Measurements from ENCODE around the gene ZNF296.
A peak's percentile ranks its signal among the peaks of the same experiment; 100 is the strongest.

The ZNF296 gene

GRCh38 chr19:45103156-45103507, 26.9 kb upstream of the ZNF296 start:
- peak; percentile 77 for DNase-seq

DNA sequence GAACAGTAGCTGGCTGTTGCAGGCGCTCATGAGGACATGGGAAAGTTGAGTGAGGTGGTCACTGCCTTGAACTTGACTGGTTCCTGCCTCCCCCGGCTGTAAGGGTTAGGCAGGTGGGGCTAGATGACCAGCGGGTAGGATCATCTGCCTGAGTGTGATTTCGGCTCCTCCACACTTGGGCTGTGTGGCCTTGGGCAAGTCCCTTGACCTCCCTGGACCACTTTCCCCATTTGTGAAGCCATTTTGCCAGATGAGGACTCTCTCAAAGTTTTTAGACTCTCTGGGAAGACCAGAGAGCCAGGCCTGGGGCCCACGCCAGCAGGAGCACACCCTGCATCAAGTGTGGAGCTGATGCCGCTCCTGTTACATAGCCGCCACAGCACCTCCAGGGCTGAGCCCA, 26.2 kb upstream of the ZNF296 start:
- no peak for DNase-seq

DNA sequence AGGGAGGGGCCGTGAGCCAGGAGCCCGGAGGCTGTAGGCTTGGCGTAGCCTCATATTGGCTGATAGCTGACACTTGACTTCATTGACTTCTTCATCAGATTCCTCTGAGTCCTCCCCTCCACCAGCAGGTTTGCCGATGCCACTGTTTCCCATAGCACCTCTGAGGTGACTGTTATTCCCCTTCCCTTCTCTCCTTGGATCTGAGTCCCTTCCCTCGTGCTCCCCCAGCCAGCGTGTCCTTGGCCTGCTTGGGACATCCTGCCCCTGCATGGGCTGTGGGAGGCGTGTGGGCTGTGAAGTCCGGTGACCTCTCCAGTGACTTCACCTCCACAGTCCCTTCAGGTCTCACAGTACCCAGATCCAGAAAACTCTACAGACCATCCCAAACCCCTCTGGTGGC, 25.5 kb upstream of the ZNF296 start:
- DNase-seq: no peak

GRCh38 chr19:45100846-45101252, 24.6 kb upstream of the ZNF296 start:
- DNase-seq: no peak

DNA sequence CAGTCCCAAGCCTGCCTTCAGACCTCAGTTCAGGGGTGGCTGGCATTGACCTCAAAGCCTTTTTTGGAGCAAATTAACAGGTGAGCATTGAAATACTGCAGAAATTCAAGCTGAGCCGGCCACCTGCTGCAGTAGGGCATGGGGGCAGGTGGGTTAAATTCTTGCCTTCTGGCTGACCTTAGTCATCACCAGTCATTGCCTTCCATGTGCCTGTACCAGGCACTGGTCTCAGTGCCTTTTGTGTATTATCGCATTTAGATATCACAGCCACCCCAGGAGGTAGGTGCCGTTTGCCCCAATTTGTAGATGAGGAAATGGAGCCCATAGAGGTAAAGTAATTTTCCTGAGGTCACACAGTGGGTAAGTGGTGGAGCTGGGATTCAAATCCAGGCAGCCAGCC, 23.9 kb upstream of the ZNF296 start:
- DNase-seq: no peak

GRCh38 chr19:45099467-45100191, 23.4 kb upstream of the ZNF296 start:
- DNase-seq: no peak

DNA sequence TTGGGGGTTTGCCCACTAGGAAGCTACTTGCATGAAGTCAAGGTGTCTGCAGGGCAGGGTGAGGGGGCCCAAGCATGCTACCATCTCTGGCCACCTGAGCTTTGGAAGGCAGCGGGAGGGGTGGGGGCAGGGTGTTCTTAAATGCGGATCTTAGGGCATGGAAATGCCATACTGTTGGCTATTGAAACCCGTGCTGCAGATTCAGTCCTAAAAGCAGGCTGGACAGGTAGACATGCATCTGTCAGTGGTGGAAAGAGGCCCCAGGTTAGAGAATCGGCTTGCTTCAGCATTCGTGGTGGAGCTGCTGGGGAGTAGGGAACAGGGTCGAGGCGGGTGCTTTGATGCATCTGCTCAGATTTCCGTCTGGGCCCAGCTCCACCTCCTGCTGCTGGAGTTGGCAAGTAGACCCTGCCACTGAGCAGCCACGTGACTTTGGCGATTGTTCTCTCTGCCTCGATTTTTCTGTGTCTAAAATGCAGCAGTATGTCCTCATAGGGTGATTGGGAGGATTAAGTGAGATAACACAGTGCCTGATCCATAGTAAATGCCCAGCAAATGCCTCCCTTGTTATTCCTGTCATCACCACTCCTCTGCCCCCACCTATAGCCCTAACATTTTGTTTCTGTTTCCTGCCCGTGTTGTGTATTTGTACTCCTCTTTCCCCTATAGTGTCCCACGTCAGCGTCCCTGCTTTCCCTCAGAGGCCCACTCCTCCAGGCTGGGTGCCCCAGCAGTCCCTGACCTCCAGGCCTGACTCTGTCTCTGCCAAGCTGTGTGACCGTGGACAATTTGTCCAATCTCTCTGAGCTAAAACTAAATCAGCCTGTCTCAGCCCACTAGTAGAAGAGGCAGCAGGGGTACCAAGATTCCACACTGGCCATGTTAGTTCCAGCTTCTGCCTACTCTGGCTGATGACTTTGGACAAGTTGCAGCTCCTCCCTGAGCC, 22.5 kb upstream of the ZNF296 start:
- peak; percentile 69 for DNase-seq

- no peak for DNase-seq
Observed at GRCh38 chr19:45097776-45098520, 21.7 kb upstream of the ZNF296 start.

GRCh38 chr19:45097450-45097775, 21.1 kb upstream of the ZNF296 start:
- no peak for DNase-seq

DNA sequence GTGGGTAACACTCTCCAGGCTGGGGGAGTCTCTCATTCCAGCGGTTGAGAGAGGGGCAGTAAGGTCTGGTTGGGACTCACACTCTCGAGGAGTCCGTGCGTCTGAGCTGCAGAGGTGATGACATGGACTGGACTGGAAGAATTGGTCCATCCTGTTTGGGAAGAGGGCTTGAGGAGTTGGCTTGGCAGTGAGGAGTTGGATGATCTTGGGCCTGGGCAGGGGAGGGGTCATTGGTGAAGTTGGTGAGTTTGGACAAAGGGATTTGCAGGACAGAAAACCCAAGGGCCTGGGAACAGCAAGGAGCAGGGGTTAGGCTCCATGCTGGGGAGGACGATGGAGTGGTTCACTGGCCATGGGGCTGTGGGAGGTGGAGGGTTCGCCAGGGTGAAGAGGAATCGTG, 20.4 kb upstream of the ZNF296 start:
- no peak for DNase-seq

- no peak for DNase-seq
Observed at GRCh38 chr19:45095496-45096413, 19.5 kb upstream of the ZNF296 start.

GRCh38 chr19:45094707-45095106, 18.4 kb upstream of the ZNF296 start:
- DNase-seq: no peak

GRCh38 chr19:45094137-45094536, 17.9 kb upstream of the ZNF296 start:
- DNase-seq: no peak

GRCh38 chr19:45092747-45093678, 16.7 kb upstream of the ZNF296 start, which contains the start of gene PPP1R37:
PPP1R37 (plus strand) TSS chr19:45093179; CDS start chr19:45093326, 147 bp downstream.
- peak; percentile 97 for DNase-seq

DNA sequence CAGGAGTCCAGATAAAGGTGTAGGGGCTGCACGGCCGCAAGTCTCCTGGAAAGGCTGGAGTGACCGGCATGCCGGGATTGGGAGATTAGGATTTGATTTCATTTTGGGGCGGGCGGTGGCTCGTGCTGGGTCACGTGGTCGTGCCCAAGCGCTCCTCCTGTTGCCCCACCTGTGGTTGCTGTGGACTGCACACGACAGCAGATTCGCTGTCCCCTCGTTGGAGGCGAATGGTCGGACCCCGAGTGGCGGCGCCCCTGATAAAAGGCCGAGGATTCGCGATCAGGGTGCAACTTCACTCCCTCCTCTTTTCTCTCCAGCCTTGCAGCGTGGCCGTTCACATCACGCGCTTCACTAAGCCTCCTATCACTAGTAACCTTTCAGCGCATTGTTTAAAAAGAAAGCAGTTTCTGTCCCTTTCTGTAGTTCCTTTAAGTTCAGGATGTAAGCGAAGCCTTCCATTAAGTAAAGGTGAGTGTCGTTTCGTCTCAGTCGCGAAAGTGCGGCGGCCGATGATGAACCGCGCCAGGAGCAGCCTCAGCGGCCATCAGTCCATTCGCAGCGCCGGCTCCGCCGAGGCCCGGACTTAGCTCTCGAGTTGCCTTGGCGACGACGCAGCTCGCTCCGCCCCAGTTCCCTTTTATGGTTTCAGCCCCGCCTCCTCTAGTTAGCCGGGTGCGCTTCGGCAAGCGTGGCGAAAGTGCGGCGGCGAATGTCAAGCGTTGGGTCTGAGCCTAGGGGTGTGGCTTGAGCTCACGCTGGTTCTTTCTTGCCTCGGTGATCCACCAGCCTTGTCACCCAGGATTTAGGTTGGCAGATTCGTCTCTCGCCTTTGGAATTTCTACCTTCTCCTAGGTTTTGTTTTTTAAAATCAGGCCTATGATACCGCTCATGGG, 15.0 kb upstream of the ZNF296 start:
- peak; percentile 98 for DNase-seq

DNA sequence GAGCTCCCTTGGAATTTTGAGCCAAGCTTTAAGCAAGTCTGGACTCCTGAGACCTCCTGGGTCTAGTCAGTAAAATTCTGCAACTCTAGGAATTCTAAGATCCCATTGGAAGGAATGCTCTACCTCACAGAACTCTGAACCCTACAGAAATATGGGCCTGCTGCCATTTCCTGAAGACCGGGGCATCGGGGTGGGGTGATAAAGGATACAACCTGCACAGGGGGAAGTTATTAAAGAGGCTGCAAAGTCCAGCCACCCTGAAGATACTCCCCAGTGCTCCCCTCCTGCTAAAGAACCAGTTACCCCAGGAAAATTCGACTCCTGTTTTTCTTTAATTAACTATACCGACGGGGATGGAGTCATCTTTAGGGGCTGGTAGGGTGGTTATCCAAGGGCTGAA, 14.3 kb upstream of the ZNF296 start:
- no peak for DNase-seq

GRCh38 chr19:45090034-45090433, 13.8 kb upstream of the ZNF296 start:
- no peak for DNase-seq

DNA sequence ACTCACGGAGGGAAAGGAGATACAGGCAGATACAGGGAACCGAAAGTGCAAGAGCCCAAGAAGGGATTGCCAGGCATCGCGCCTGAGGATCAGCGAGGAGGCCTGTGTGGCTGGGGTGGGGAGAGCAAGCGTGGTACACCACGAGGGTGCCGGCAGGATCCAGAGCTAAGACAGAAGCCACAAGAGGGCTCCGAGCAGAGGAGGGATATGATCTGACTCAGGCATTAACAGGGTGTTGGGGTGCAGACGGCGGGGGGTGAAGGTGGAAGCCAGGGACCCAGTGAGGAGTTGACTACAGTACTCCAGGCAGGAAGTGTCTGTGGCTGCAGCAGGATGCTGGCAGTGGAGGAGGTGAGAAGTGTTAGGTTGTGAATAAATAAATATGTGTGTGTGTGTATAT, 11.3 kb upstream of the ZNF296 start:
- no peak for DNase-seq

DNA sequence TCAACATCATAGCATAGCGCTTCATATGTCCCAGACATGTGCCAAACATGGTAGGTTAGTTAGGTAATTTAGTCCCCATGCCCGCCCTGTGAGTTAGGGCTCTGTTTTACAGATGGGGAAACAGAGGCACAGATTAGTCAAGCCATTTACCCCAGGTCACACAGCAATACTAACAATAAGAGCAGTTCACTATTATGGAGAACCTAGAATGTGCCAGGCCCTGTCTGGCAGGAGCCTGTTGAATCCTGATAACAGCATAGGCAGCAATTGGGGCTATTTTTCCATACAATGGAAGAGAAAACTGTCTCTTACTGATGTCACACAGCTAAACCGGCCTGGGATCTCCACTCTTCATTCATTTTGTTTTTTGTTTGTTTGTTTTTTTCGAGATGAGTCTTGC, 10.2 kb upstream of the ZNF296 start:
- no peak for DNase-seq

DNA sequence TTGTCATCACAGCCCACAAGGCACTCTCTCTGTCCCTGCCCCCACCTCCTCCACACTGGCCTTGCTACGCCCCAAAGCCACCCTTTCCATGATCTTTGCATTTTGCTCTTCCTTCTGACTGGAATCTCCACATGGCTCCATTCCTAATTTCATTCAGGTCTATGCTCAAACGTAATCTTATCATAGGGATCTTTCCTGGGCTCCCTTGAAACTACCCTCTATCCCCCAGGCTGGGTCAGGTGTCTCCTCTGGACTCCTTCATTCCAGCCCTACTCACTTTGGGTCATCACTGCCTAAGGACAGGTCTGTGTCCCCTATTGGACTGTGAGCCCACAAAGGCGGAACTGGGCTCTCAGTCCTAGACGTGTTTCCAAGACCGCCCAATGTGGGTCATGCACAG, 5.9 kb upstream of the ZNF296 start:
- DNase-seq: no peak

Measured in NCI-H2171 treated with DMSO at 0.1 percent for 48 hours (cell line).